ENCODE measurements around the gene EMC6.

EMC6 gene

DNA sequence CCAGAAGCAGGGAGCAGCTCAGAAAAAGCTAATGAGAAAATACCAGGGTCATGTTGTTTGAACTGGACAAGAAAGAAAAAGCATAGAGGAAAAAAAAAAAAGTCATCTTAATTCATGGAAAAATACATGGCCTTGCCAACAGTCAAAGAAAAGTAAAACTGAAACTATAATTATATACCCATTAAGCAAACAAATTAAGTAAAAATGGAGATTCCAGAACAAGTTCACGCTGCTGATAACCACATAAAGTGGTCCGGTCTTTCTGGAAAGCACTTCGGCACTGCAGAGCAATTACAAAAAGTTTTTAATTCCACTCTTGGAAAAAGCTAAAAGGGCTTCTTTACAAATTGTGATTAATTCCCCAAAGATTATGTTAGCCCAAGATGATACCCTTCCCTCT is 39.8 kb downstream of the EMC6 start:
- DNase-seq (ENCODE audit: low read depth), result no peak

DNA sequence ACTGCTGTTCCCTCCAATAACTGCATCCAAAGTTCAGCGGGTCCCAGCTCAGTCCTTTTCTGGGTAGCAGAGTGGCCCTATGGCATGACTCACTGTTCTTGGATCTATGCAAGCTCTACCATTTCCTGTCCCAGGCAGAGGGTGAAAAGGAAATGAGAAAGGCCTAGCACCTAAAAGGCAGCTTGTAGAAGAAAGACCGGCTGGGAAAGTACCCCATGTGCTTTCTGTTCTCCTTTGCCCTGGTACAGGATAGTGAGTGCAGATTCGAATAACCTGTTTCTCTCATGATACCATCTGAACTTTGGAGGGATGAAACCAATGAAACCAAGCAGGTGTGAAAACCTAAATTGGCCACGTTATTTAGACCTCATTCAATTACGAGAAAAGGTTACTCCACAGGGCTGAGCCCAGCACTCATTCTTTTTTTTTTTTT is 42.4 kb downstream of the EMC6 start:
- no peak for DNase-seq (ENCODE audit: low read depth)

DNA sequence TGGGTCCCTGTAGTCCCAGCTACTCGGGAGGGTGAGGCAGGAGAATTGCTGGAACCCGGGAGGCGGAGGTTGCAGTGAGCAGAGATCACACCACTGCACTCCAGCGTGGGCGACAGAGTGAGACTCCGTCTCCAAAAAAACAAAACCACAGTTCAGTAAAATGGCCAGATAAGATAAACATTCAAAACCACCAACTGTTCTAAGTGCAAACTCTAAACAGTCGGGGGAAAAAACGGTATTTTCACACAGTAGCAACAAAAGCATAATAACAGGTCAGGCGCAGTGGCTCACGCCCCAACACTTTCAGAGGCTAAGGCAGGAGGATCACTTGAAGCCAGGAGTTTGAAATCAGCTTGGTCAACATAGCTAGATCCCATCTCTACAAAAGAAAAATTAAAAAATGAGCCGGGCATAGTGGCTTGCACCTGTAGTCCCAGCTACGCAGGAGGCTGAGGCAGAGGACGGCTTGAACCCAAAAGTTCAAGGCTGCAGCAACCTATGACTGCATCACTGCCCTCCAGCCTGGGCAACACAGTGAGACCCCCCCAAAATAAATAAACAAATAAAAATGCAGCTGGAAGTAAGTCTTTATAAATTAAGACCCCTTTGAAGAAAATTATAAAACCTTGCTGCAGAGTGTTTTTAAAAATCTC is 44.3 kb downstream of the EMC6 start:
- no peak for DNase-seq (ENCODE audit: low read depth)

DNA sequence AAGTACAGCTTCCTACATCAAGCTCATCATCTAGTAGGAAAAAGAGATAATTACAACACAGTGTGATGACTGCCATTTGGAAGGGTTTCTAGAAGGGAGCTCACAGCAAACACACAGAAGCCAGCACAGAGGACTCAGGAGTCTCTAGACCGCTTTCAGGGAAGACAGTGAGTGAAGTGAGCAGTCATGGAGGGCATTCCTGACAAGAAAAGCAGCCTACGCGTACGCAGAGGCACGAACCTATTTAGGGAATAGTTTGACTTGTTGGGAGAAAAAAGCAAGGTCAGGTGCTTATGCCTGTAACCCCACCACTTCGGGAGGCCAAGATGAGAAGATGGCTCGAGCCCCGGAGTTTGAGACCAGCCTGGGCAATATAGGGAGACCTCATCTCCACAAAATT is 46.7 kb downstream of the EMC6 start:
- no peak for DNase-seq (ENCODE audit: low read depth)

DNA sequence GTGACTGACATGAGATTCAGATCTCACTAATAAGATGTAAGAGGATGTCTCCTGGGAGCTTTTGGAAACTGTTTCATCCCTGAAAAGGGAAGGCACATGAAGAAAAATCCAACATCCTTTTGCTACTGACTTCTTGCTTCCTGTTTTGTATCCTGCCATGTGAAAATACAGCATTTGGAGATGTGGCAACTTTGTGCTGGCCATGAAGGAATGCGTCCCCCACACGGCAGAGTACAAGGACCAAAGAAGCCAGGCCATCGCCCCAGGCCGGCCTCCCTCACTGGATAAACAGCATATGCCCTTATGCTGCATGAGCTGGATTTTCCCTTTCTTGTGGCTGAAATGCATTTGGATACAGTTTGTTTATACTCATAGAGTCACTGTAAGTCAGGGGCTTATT is 49.6 kb downstream of the EMC6 start:
- DNase-seq (ENCODE audit: low read depth), result no peak

DNA sequence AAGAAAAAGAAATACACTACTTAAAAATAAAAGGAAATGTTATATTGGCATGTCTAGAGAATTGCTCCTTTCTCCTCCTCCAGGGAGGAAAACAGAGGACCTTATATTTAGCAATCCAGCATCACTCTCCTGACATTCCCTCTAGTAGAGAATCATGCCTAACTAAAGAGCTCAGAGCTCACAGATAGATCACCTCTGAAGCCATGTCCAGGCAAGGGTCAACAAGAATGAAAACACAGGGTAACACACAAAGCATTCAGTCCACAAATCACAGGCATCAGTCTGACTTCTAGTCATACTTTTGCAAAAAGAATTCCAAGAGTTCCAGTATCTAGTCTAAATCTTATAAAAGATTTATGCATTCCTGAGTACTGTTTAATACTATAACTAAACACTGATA is 50.7 kb downstream of the EMC6 start:
- no peak for DNase-seq (ENCODE audit: low read depth)
